HepG2 (cell line): Measurements from ENCODE around the gene MCEE. TPM values are rescaled to one million over a fixed set of nuclear protein-coding genes. Genes with fewer than 3 reads are reported as not detected.

ENCODE experiments used
- EZH2 ChIP-seq: conservative IDR thresholded peaks from 2 replicates; pipeline ENCODE4 v1.6.1; 2012; ENCODE audit warnings: mild to moderate bottlenecking, low read depth, low read length, moderate library complexity
- GPBP1L1 ChIP-seq: sonication (generic); formaldehyde crosslinking; IDR thresholded peaks from 2 replicates; pipeline ENCODE4 v1.5.0; 2020; ENCODE audit warnings: mild to moderate bottlenecking, missing genetic modification reagents
- IKZF1 ChIP-seq: fragments of 450-650 bp; IDR thresholded peaks from 2 replicates; pipeline ENCODE4 v1.7.1; 2016
- ISL2 ChIP-seq: sonication (generic); formaldehyde crosslinking; IDR thresholded peaks from 2 replicates; pipeline ENCODE4 v1.5.0; 2020; ENCODE audit warnings: missing genetic modification reagents
- KDM1A ChIP-seq: IDR thresholded peaks from 2 replicates; pipeline ENCODE4 v1.6.1; 2016; ENCODE audit warnings: missing compliant biosample characterization
- KDM2A ChIP-seq: sonication (generic); formaldehyde crosslinking; IDR thresholded peaks from 2 replicates; pipeline ENCODE4 v1.4.0; 2020; ENCODE audit warnings: low read depth, missing genetic modification reagents, borderline replicate concordance
- PAX8 ChIP-seq: sonication (generic); formaldehyde crosslinking; IDR thresholded peaks from 2 replicates; pipeline ENCODE4 v1.8.0; 2022; ENCODE audit warnings: mild to moderate bottlenecking, missing genetic modification reagents, borderline replicate concordance
- RBAK ChIP-seq: sonication (generic); formaldehyde crosslinking; IDR thresholded peaks from 2 replicates; pipeline ENCODE4 v1.5.1; 2020; ENCODE audit warnings: mild to moderate bottlenecking, missing genetic modification reagents
- REXO4 ChIP-seq: sonication (generic); formaldehyde crosslinking; IDR thresholded peaks from 2 replicates; pipeline ENCODE4 v1.8.0; 2022; ENCODE audit warnings: missing genetic modification reagents, mild to moderate bottlenecking, borderline replicate concordance
- SNAPC4 ChIP-seq: sonication (generic); formaldehyde crosslinking; IDR thresholded peaks from 2 replicates; pipeline ENCODE4 v1.4.0; 2020; ENCODE audit warnings: mild to moderate bottlenecking, missing genetic modification reagents
- ZBTB37 ChIP-seq: sonication (generic); formaldehyde crosslinking; IDR thresholded peaks from 2 replicates; pipeline ENCODE4 v1.4.0; 2020; ENCODE audit warnings: mild to moderate bottlenecking, missing genetic modification reagents
- ZNF12 ChIP-seq: sonication (generic); formaldehyde crosslinking; IDR thresholded peaks from 2 replicates; pipeline ENCODE4 v1.5.0; 2020; ENCODE audit warnings: missing genetic modification reagents
- ZNF33B ChIP-seq: sonication (generic); formaldehyde crosslinking; IDR thresholded peaks from 2 replicates; pipeline ENCODE4 v1.5.1; 2020; ENCODE audit warnings: mild to moderate bottlenecking, missing genetic modification reagents
- ZNF343 ChIP-seq: sonication (generic); formaldehyde crosslinking; IDR thresholded peaks from 2 replicates; pipeline ENCODE4 v1.4.0; 2020; ENCODE audit warnings: mild to moderate bottlenecking, missing genetic modification reagents
- ZNF503 ChIP-seq: sonication (generic); formaldehyde crosslinking; IDR thresholded peaks from 2 replicates; pipeline ENCODE4 v1.4.0; 2020; ENCODE audit warnings: missing genetic modification reagents
- ZNF709 ChIP-seq: sonication (generic); formaldehyde crosslinking; IDR thresholded peaks from 2 replicates; pipeline ENCODE4 v1.5.0; 2020; ENCODE audit warnings: mild to moderate bottlenecking, missing genetic modification reagents
- ZNF746 ChIP-seq: sonication (generic); formaldehyde crosslinking; IDR thresholded peaks from 2 replicates; pipeline ENCODE4 v1.8.0; 2022; ENCODE audit warnings: mild to moderate bottlenecking, missing genetic modification reagents
- ZNF784 ChIP-seq: sonication (generic); formaldehyde crosslinking; IDR thresholded peaks from 2 replicates; pipeline ENCODE4 v1.5.1; 2020; ENCODE audit warnings: missing genetic modification reagents, mild to moderate bottlenecking, borderline replicate concordance
- polyA plus RNA-seq, 8 experiments: library from polyadenylated mRNA; depleted of rRNA in 3 of 8; stranded (reverse) in 7 of 8; unstranded in 1 of 8; fragments of >200 nt; fragmentation: Illumina TruSeq in 4 of 8; extraction: Trizol in 4 of 8; gene quantifications; 2 replicates each; pipeline versions ENCODE4 v1.2.1 to v1.2.3, GENCODE V29; 2011 to 2016; ENCODE audit warnings: low read depth in 4 of 8, missing spikeins in 1 of 8, mixed read lengths in 1 of 8; ENCODE audit not compliant: insufficient read depth in 1 of 8
- total RNA-seq, 5 experiments: library from RNA; depleted of rRNA; stranded (reverse); fragments of >200 nt; fragmentation: Illumina TruSeq; extraction: Trizol; gene quantifications; 2 replicates each; pipeline ENCODE4 v1.2.3, GENCODE V29; 2016; ENCODE audit warnings: low read depth in 1 of 5

The MCEE gene
- total and polyA plus RNA-seq, 2 of the 13 experiments (the other 11 are each of a cell fraction or from before 2014, with no cell fraction given): 32.0 to 66.9 TPM

GRCh38 chr2:71068218-71069035, 61.6 kb downstream of the MCEE start, which contains the start of gene NAGK (continued):
- TF ChIP-seq ZNF503 (peak; percentile 71), ZNF343 (CRISPR knock-in tag) (peak; percentile 96), ZNF33B (CRISPR knock-in tag) (peak; percentile 92; the same call in 1 of the 2 replicates), ZNF784 (peak; percentile 99), ZBTB37 (CRISPR knock-in tag) (no peak), IKZF1 (no peak), KDM1A (CRISPR knock-in tag) (peak; percentile 39; the same call in 1 of the 2 replicates), ZNF12 (peak; percentile 78), SNAPC4 (CRISPR knock-in tag) (peak; percentile 80), ZNF709 (peak; percentile 97; the same call in 1 of the 2 replicates), GPBP1L1 (CRISPR knock-in tag) (no peak), ISL2 (CRISPR knock-in tag) (no peak; the same call in none of the 2 replicates), KDM2A (CRISPR knock-in tag) (peak; percentile 97), EZH2 (no peak), REXO4 (CRISPR knock-in tag) (peak; percentile 62; the same call in 1 of the 2 replicates), RBAK (CRISPR knock-in tag) (peak; percentile 77), PAX8 (peak; percentile 97), ZNF746 (CRISPR knock-in tag) (peak; percentile 66; the same call in 1 of the 2 replicates)
